ENCODE measurements around the gene MTX3. TPM values are rescaled to one million over a fixed set of nuclear protein-coding genes. Genes with fewer than 3 reads are reported as not detected.
A peak's percentile ranks its signal among the peaks of the same experiment; 100 is the strongest.

MTX3 gene
- total RNA-seq, 1 donor from 2014 or later, result 27.9 TPM

GRCh38 chr5:79963261-79964061, 27.6 kb downstream of the MTX3 start:
- Mint-ChIP-seq H3K27me3 (ENCODE audit: low read depth) (no peaks in the 10 kb centered on the region), H3K27ac (ENCODE audit: unreplicated experiment) (no peak overlapping the region), H3K36me3 (ENCODE audit: low read depth) (no peaks in the 10 kb centered on the region), H3K4me1 (peaks cover 24% of the 10 kb centered on the region), H3K4me3 (no peak overlapping the region), H3K9me3 (no peaks in the 10 kb centered on the region)
- no peak for DNase-seq (ENCODE audit: low read depth, low spot score)
- TF ChIP-seq CTCF (conservative IDR thresholded peaks at IDR 0.05), result no peak

GRCh38 chr5:79962575-79963222, 28.4 kb downstream of the MTX3 start:
- Mint-ChIP-seq H3K27me3 (ENCODE audit: low read depth) (no peaks in the 10 kb centered on the region), H3K27ac (ENCODE audit: unreplicated experiment) (peak overlapping the region; percentile 95), H3K4me3 (no peak overlapping the region), H3K9me3 (no peaks in the 10 kb centered on the region), H3K36me3 (ENCODE audit: low read depth) (no peaks in the 10 kb centered on the region), H3K4me1 (peaks cover 24% of the 10 kb centered on the region)
- no peak for TF ChIP-seq CTCF (conservative IDR thresholded peaks at IDR 0.05)
- DNase-seq (ENCODE audit: low read depth, low spot score), result no peak

- Mint-ChIP-seq H3K9me3 (no peaks in the 10 kb centered on the region), H3K4me1 (peaks cover 24% of the 10 kb centered on the region), H3K4me3 (no peak overlapping the region), H3K36me3 (ENCODE audit: low read depth) (no peaks in the 10 kb centered on the region), H3K27ac (ENCODE audit: unreplicated experiment) (peak overlapping the region; percentile 95), H3K27me3 (ENCODE audit: low read depth) (no peaks in the 10 kb centered on the region)
- DNase-seq (ENCODE audit: low read depth, low spot score), result no peak
- no peak for TF ChIP-seq CTCF (conservative IDR thresholded peaks at IDR 0.05)
Measured at GRCh38 chr5:79961716-79962574, 29.1 kb downstream of the MTX3 start.

- Mint-ChIP-seq H3K9me3 (no peaks in the 10 kb centered on the region), H3K27ac (ENCODE audit: unreplicated experiment) (no peak overlapping the region), H3K4me1 (peaks cover 26% of the 10 kb centered on the region), H3K36me3 (ENCODE audit: low read depth) (no peaks in the 10 kb centered on the region), H3K4me3 (no peak overlapping the region), H3K27me3 (ENCODE audit: low read depth) (no peaks in the 10 kb centered on the region)
- no peak for TF ChIP-seq CTCF (conservative IDR thresholded peaks at IDR 0.05)
- DNase-seq (ENCODE audit: low read depth, low spot score), result no peak
Measured at GRCh38 chr5:79959407-79959806, 31.7 kb downstream of the MTX3 start.

GRCh38 chr5:79955941-79956670, 35.0 kb downstream of the MTX3 start:
- no peak for DNase-seq (ENCODE audit: low read depth, low spot score)
- no peak for TF ChIP-seq CTCF (conservative IDR thresholded peaks at IDR 0.05)
- H3K27me3 Mint-ChIP-seq (ENCODE audit: low read depth), result no peaks in the 10 kb centered on the region
- no peak overlapping the region for H3K27ac Mint-ChIP-seq (ENCODE audit: unreplicated experiment)
- H3K4me1 Mint-ChIP-seq, result peaks cover 3% of the 10 kb centered on the region
- no peaks in the 10 kb centered on the region for H3K9me3 Mint-ChIP-seq
- H3K4me3 Mint-ChIP-seq, result no peak overlapping the region
- H3K36me3 Mint-ChIP-seq (ENCODE audit: low read depth), result no peaks in the 10 kb centered on the region
